K562 (cell line): Measurements from ENCODE around the gene PRKD1. TPM values are rescaled to one million over a fixed set of nuclear protein-coding genes. Genes with fewer than 3 reads are reported as not detected.

Experiments used
- ATAC-seq: fragments of 200-7000 bp; cut with Tn5 transposase; 3 replicates; pipeline ENCODE4 v1.9.1; 2020; ENCODE audit warnings: moderate library complexity
- BruUV-seq: library from RNA; stranded (reverse); fragments of 400-500 nt; replicated peaks from 2 replicates; lab custom pipeline; 2021; lab: Mats Ljungman, UMichigan
- CTCF ChIA-PET: fragments of 300-600 bp; formaldehyde crosslinking; extraction: SDS; loops from one replicate; lab custom pipeline; 2021; ENCODE audit warnings: low intra/inter-chr PET ratio; lab: Yijun Ruan, JAX
- POLR2A ChIA-PET: fragments of 300-600, 350-650 bp; sonication (Branson Sonifier 250); formaldehyde crosslinking; extraction: SDS; loops from one replicate; lab custom pipeline; 2021; ENCODE audit warnings: antibody characterized with exemption, inconsistent platforms; lab: Yijun Ruan, JAX
- DNase-seq, 4 experiments: peaks; one replicate each; pipeline versions ENCODE4 v3.0.0 to v3.0.0-alpha.2; 2011 to 2018; ENCODE audit warnings: low spot score in 3 of 4, mixed read lengths in 3 of 4; ENCODE audit errors: extremely low read depth in 1 of 4
- FAIRE-seq: peaks from 2 replicates; lab custom pipeline; 2011; peaks lifted over from hg19 to GRCh38; lab: Jason Lieb, UNC
- H2AFZ ChIP-seq: 2 replicates; pipeline ENCODE4 v1.6.0; 2011; ENCODE audit warnings: low read depth, low read length, control low read depth, inconsistent platforms
- H3K27ac ChIP-seq: fragments of 200-600 bp; 3 replicates; pipeline ENCODE4 v1.8.0; 2011; ENCODE audit warnings: low read depth, mild to moderate bottlenecking, control low read depth, inconsistent platforms, low read length, moderate library complexity, mixed read lengths; ENCODE audit errors: extremely low read depth
- H3K27me3 ChIP-seq, 2 experiments: fragments of 300-600 bp in 1 of 2; 2 replicates in 1 of 2; 3 replicates in 1 of 2; pipeline versions ENCODE4 v1.6.0 to v1.8.0; 2011; ENCODE audit warnings: inconsistent platforms in 2 of 2, low read length in 2 of 2, mild to moderate bottlenecking in 1 of 2, mixed read lengths in 1 of 2, moderate library complexity in 1 of 2; ENCODE audit not compliant: control insufficient read depth in 2 of 2, insufficient read depth in 2 of 2
- H3K36me3 ChIP-seq: fragments of 300-600 bp; 3 replicates; pipeline ENCODE4 v1.8.0; 2011; ENCODE audit warnings: mild to moderate bottlenecking, low read length, inconsistent platforms; ENCODE audit not compliant: control insufficient read depth, insufficient read depth
- H3K4me1 ChIP-seq, 2 experiments: fragments of 200-600 bp in 1 of 2; replicated peaks in 1 of 2; 2 replicates in 1 of 2; 3 replicates in 1 of 2; pipeline versions ENCODE4 v1.5.1 to v1.8.0; 2011; ENCODE audit warnings: inconsistent platforms in 2 of 2, low read length in 2 of 2, mild to moderate bottlenecking in 1 of 2, mixed read lengths in 1 of 2, moderate library complexity in 1 of 2; ENCODE audit not compliant: control insufficient read depth in 2 of 2, insufficient read depth in 2 of 2
- H3K4me2 ChIP-seq: 2 replicates; pipeline ENCODE4 v1.6.1; 2011; ENCODE audit warnings: low read length, control low read depth, inconsistent platforms, mixed read lengths; ENCODE audit not compliant: insufficient read depth
- H3K4me3 ChIP-seq: fragments of 200-600 bp; sonication (generic), shearing (Covaris generic); 2 replicates; pipeline ENCODE4 v1.5.1; 2016; ENCODE audit warnings: control low read depth, inconsistent platforms
- H3K79me2 ChIP-seq: fragments of 200-600 bp; 3 replicates; pipeline ENCODE4 v1.8.0; 2011; ENCODE audit warnings: low read length, inconsistent platforms; ENCODE audit not compliant: control insufficient read depth, insufficient read depth
- H3K9ac ChIP-seq, 2 experiments: 2 replicates each; pipeline versions ENCODE4 v1.6.0 to v1.6.1; 2011; ENCODE audit warnings: low read depth in 2 of 2, low read length in 2 of 2, control low read depth in 1 of 2, inconsistent platforms in 1 of 2, mild to moderate bottlenecking in 1 of 2, mixed read lengths in 1 of 2; ENCODE audit not compliant: insufficient read depth in 1 of 2
- H3K9me1 ChIP-seq: one replicate; pipeline ENCODE4 v1.6.0; 2011; ENCODE audit warnings: inconsistent platforms, mild to moderate bottlenecking, low read length, moderate library complexity; ENCODE audit not compliant: control insufficient read depth, insufficient read depth
- H3K9me3 ChIP-seq: replicated peaks from 2 replicates; pipeline ENCODE4 v1.5.1; 2011; ENCODE audit warnings: low read depth, low read length, inconsistent platforms; ENCODE audit not compliant: control insufficient read depth, insufficient read depth
- H4K20me1 ChIP-seq: replicated peaks from 2 replicates; pipeline ENCODE4 v1.6.1; 2011; ENCODE audit warnings: low read length, inconsistent platforms, mixed read lengths; ENCODE audit not compliant: control insufficient read depth, insufficient read depth
- BHLHE40 ChIP-seq: IDR thresholded peaks from 2 replicates; pipeline ENCODE4 v1.6.1; 2011; ENCODE audit warnings: low read length, improper control_type of control experiment
- CBFA2T2 ChIP-seq: fragments of 450-650 bp; conservative IDR thresholded peaks from 2 replicates; pipeline ENCODE4 v1.6.1; 2017; ENCODE audit warnings: mild to moderate bottlenecking
- CXXC5 ChIP-seq: fragments of 250-450 bp; sonication (Bioruptor Pico); IDR thresholded peaks from 2 replicates; pipeline ENCODE4 v1.8.0; 2022; ENCODE audit warnings: inconsistent platforms, mild to moderate bottlenecking, moderate library complexity
- ZBED1 ChIP-seq: IDR thresholded peaks from 2 replicates; pipeline ENCODE4 v1.6.1; 2014
- WGBS: fragments of 100-300 bp; shearing (Covaris generic); methylation state at CpG from one replicate; pipeline ENCODE4 v1.1.6; 2016; ENCODE audit warnings: low coverage, mixed read lengths; ENCODE audit not compliant: insufficient coverage; ENCODE audit errors: missing lambda C conversion rate; 5-methylcytosine and 5-hydroxymethylcytosine counted together
- in situ Hi-C: fragments of 300-500 bp; cut with MboI; formaldehyde crosslinking; loops from 4 replicates; pipeline ENCODE4 v1.15.0; 2018; ENCODE audit warnings: inconsistent platforms, mixed read lengths
- intact Hi-C: fragments of 100-400 bp; cut with micrococcal nuclease; formaldehyde crosslinking; loops from 2 replicates; pipeline ENCODE4 v1.14.2; 2022
- polyA plus RNA-seq, 8 experiments: library from polyadenylated mRNA; depleted of rRNA in 4 of 8; stranded (reverse) in 5 of 8; unstranded in 3 of 8; fragments of >200 nt; fragmentation: Nextera tagmentation in 2 of 8; fragmentation: Illumina TruSeq in 1 of 8; extraction: Ambion mirVana in 2 of 8; extraction: Trizol in 1 of 8; gene quantifications; 2 replicates each; pipeline versions ENCODE4 v1.2.1 to v1.2.3, GENCODE V29; 2011 to 2014; ENCODE audit warnings: inconsistent platforms in 1 of 8, missing spikeins in 1 of 8
- total RNA-seq, 7 experiments: library from RNA; depleted of rRNA in 6 of 7; stranded (reverse); fragments of >200 nt in 6 of 7; fragmentation: Illumina TruSeq in 2 of 7; extraction: Trizol in 2 of 7; gene quantifications; 2 replicates each; pipeline versions ENCODE4 v1.2.1 to v1.2.3, GENCODE V29; 2011 to 2021; ENCODE audit warnings: low replicate concordance in 1 of 7
- TF ChIP-seq, protein P1 (sequence below): sonication (generic); formaldehyde crosslinking; IDR thresholded peaks from 2 replicates; pipeline ENCODE4 v1.9.0; 2022; ENCODE audit warnings: mild to moderate bottlenecking, missing genetic modification reagents
- TF ChIP-seq, protein P2 (sequence below): fragments of 450-650 bp; formaldehyde crosslinking; IDR thresholded peaks from 2 replicates; pipeline ENCODE4 v1.4.0; 2022; ENCODE audit warnings: missing genetic modification characterization
- TF ChIP-seq, protein P3 (sequence below): fragments of 250-450 bp; sonication (Bioruptor Pico); IDR thresholded peaks from 2 replicates; pipeline ENCODE4 v1.5.0; 2020; ENCODE audit warnings: mild to moderate bottlenecking, borderline replicate concordance

Gene PRKD1
- total and polyA plus RNA-seq, 9 of the 15 experiments (the other 6 are each of a cell fraction or from before 2014, with no cell fraction given), result 0.04 to 0.25 (median 0.13) TPM; not detected in 1

GRCh38 chr14:29558516-29558915 is 369.1 kb downstream of the PRKD1 start:
- H3K9ac ChIP-seq, result no peak overlapping the region
- no peaks in the 10 kb centered on the region for H3K36me3 ChIP-seq
- H3K27me3 ChIP-seq, result no peaks in the 10 kb centered on the region
- FAIRE-seq (no peak), ATAC-seq (no peak), DNase-seq (no peak)
- in situ Hi-C loops, result loop anchor here (25.0 kb wide), 1 partner anchor 454 kb away; no protein-coding TSS in a partner anchor
- peaks cover 0 to 4% of the 10 kb centered on the region in 2 experiments; a peak in 1 of 5 replicates for H3K4me1 ChIP-seq
- no peak overlapping the region for H3K27ac ChIP-seq
- intact Hi-C loops, result no loop called here
- CTCF ChIA-PET, result no interaction called here
- H3K4me2 ChIP-seq, result no peak overlapping the region
- WGBS, result 10% methylated on average over 3 of the region's 4 CpGs
- H3K79me2 ChIP-seq, result no peaks in the 10 kb centered on the region
- no TSS peak for BruUV-seq
- no peaks in the 10 kb centered on the region for H3K9me1 ChIP-seq
- TF ChIP-seq ZBED1 (no peak), CBFA2T2 (no peak), BHLHE40 (no peak), CXXC5 (CRISPR knock-in tag) (no peak)
- TF ChIP-seq, protein P1, sequence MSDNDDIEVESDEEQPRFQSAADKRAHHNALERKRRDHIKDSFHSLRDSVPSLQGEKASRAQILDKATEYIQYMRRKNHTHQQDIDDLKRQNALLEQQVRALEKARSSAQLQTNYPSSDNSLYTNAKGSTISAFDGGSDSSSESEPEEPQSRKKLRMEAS, result no peak
- TF ChIP-seq, protein P2, sequence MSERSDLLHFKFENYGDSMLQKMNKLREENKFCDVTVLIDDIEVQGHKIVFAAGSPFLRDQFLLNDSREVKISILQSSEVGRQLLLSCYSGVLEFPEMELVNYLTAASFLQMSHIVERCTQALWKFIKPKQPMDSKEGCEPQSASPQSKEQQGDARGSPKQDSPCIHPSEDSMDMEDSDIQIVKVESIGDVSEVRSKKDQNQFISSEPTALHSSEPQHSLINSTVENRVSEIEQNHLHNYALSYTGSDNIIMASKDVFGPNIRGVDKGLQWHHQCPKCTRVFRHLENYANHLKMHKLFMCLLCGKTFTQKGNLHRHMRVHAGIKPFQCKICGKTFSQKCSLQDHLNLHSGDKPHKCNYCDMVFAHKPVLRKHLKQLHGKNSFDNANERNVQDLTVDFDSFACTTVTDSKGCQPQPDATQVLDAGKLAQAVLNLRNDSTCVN (CRISPR knock-in tag), result no peak
- TF ChIP-seq, protein P3, sequence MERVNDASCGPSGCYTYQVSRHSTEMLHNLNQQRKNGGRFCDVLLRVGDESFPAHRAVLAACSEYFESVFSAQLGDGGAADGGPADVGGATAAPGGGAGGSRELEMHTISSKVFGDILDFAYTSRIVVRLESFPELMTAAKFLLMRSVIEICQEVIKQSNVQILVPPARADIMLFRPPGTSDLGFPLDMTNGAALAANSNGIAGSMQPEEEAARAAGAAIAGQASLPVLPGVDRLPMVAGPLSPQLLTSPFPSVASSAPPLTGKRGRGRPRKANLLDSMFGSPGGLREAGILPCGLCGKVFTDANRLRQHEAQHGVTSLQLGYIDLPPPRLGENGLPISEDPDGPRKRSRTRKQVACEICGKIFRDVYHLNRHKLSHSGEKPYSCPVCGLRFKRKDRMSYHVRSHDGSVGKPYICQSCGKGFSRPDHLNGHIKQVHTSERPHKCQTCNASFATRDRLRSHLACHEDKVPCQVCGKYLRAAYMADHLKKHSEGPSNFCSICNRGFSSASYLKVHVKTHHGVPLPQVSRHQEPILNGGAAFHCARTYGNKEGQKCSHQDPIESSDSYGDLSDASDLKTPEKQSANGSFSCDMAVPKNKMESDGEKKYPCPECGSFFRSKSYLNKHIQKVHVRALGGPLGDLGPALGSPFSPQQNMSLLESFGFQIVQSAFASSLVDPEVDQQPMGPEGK (CRISPR knock-in tag), result no peak
- no peak overlapping the region for H3K4me3 ChIP-seq
- POLR2A ChIA-PET, result interaction anchor here (1.0 kb wide), 1 partner anchor 101 kb away, joined by 4 read pairs; no protein-coding TSS in a partner anchor
- H3K9me3 ChIP-seq, result no peaks in the 10 kb centered on the region
- H4K20me1 ChIP-seq, result no peaks in the 10 kb centered on the region
- no peak overlapping the region for H2AFZ ChIP-seq
